ENCODE results near the gene PKP4. TPM values are rescaled to one million over a fixed set of nuclear protein-coding genes. Genes with fewer than 3 reads are reported as not detected.
A peak's percentile ranks its signal among the peaks of the same experiment; 100 is the strongest.

The PKP4 gene
- total and polyA plus RNA-seq, 2 of the 8 experiments (the other 6 are each of a cell fraction or from before 2014, with no cell fraction given) = 48.2 to 88.0 TPM

GRCh38 chr2:158457092-158457825, 507 bp downstream of the PKP4 start (continued):
- no peak for TF ChIP-seq CHD7 (IDR thresholded peaks at IDR 0.05; ENCODE audit: insufficient replicate concordance, low read length)
- TF ChIP-seq SP4 (IDR thresholded peaks at IDR 0.05; ENCODE audit: low read length) = no peak
- TF ChIP-seq EGR1 (IDR thresholded peaks at IDR 0.05; ENCODE audit: borderline replicate concordance, low read depth, low read length) = no peak
- TF ChIP-seq POLR2AphosphoS5 (IDR thresholded peaks at IDR 0.05; ENCODE audit: low read depth, low read length) = peak; percentile 64
- TF ChIP-seq FOSL1 (IDR thresholded peaks at IDR 0.05; ENCODE audit: insufficient read depth, low read depth, low read length) = no peak
- TF ChIP-seq TEAD4 (IDR thresholded peaks at IDR 0.05; ENCODE audit: low read depth, low read length) = no peak
- no peak for TF ChIP-seq EZH2 (IDR thresholded peaks at IDR 0.05; ENCODE audit: low read depth, low read length, severe bottlenecking)
- TF ChIP-seq SIX5 (IDR thresholded peaks at IDR 0.05; ENCODE audit: low read depth, low read length) = no peak
- TF ChIP-seq KDM5A (IDR thresholded peaks at IDR 0.05; ENCODE audit: low read length) = 0 out of 2 replicates have a peak, but pooled peaks have one; percentile 5
